GM19023 (cell line): ENCODE results near the gene PRKAG2.

Experiments
- ATAC-seq: cut with Tn5 transposase; IDR thresholded peaks from one replicate; pipeline ENCODE4 v1.9.1; 2021; ENCODE audit warnings: mild to moderate bottlenecking, moderate library complexity; ENCODE audit not compliant: unreplicated experiment

PRKAG2 gene

GRCh38 chr7:151732834-151733592, 143.9 kb downstream of the PRKAG2 start:
- ATAC-seq, result no peak

- no peak for ATAC-seq
Measured at GRCh38 chr7:151732292-151732691, 144.6 kb downstream of the PRKAG2 start.

GRCh38 chr7:151731022-151731441, 145.9 kb downstream of the PRKAG2 start:
- no peak for ATAC-seq

GRCh38 chr7:151730591-151730990, 146.3 kb downstream of the PRKAG2 start:
- ATAC-seq, result no peak

- no peak for ATAC-seq
Measured at GRCh38 chr7:151729521-151729921, 147.4 kb downstream of the PRKAG2 start.

- ATAC-seq, result no peak
Measured at GRCh38 chr7:151728746-151729145, 148.2 kb downstream of the PRKAG2 start.

GRCh38 chr7:151728286-151728660, 148.6 kb downstream of the PRKAG2 start:
- no peak for ATAC-seq

GRCh38 chr7:151727579-151728285, 149.2 kb downstream of the PRKAG2 start:
- peak; percentile 66 for ATAC-seq

- no peak for ATAC-seq
Measured at GRCh38 chr7:151726652-151727578, 150.0 kb downstream of the PRKAG2 start.

- ATAC-seq, result no peak
Measured at GRCh38 chr7:151725844-151726651, 150.9 kb downstream of the PRKAG2 start.

GRCh38 chr7:151724920-151725584, 151.9 kb downstream of the PRKAG2 start:
- ATAC-seq, result no peak

GRCh38 chr7:151724250-151724915, 152.5 kb downstream of the PRKAG2 start:
- no peak for ATAC-seq

- no peak for ATAC-seq
Measured at GRCh38 chr7:151723321-151723720, 153.6 kb downstream of the PRKAG2 start.

GRCh38 chr7:151722533-151722932, 154.4 kb downstream of the PRKAG2 start:
- no peak for ATAC-seq

GRCh38 chr7:151721694-151722093, 155.2 kb downstream of the PRKAG2 start:
- no peak for ATAC-seq

GRCh38 chr7:151721236-151721635, 155.7 kb downstream of the PRKAG2 start:
- ATAC-seq, result no peak

GRCh38 chr7:151720280-151720679, 156.6 kb downstream of the PRKAG2 start:
- ATAC-seq, result no peak

GRCh38 chr7:151719897-151720242, 157.0 kb downstream of the PRKAG2 start:
- ATAC-seq, result no peak
